ENCODE results near the gene UMAD1.

DNA sequence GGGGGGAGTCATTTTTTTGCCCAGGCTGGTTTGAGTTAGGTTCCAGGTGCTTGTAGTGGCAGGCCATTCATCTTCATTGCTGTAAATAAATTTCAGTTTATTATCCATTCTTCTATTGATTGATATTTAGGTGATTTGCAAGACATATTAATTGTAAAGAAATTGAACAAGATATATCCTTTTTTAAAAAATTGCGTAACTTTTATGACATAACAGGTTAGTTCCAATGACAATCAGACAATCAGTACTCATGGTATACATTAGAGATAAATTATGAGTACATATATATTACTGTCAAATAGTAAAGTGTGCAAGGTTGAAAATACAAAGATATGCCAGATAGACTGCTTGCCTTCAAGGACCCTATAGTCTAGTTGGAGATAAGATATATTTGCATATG is 235.9 kb downstream of the UMAD1 start:
- TF ChIP-seq, protein P1, sequence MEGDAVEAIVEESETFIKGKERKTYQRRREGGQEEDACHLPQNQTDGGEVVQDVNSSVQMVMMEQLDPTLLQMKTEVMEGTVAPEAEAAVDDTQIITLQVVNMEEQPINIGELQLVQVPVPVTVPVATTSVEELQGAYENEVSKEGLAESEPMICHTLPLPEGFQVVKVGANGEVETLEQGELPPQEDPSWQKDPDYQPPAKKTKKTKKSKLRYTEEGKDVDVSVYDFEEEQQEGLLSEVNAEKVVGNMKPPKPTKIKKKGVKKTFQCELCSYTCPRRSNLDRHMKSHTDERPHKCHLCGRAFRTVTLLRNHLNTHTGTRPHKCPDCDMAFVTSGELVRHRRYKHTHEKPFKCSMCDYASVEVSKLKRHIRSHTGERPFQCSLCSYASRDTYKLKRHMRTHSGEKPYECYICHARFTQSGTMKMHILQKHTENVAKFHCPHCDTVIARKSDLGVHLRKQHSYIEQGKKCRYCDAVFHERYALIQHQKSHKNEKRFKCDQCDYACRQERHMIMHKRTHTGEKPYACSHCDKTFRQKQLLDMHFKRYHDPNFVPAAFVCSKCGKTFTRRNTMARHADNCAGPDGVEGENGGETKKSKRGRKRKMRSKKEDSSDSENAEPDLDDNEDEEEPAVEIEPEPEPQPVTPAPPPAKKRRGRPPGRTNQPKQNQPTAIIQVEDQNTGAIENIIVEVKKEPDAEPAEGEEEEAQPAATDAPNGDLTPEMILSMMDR (IDR thresholded peaks at IDR 0.05), result no peak
- TF ChIP-seq POLR2A (IDR thresholded peaks at IDR 0.05), result no peak

All from thyroid gland (tissue), 4 donors.